Heart right ventricle (tissue), 16 donors: ENCODE measurements around the gene UNC119. TPM values are rescaled to one million over a fixed set of nuclear protein-coding genes. Genes with fewer than 3 reads are reported as not detected.

Experiments
- ATAC-seq, 8 donors: fragments of 200-7000 bp; cut with Tn5 transposase; one replicate each; pipeline ENCODE4 v1.9.1; 2020; ENCODE audit warnings: mild to moderate bottlenecking in 8 of 8, moderate library complexity in 8 of 8, moderate number of reproducible peaks in 1 of 8
- DNase-seq, 2 donors: peaks; one replicate each; pipeline ENCODE4 v3.0.0-alpha.2; 2020
- H3K27ac ChIP-seq, 10 donors: fragments of 200-600 bp; sonication (generic) in 2 of 10; one replicate each; pipeline versions ENCODE4 v1.5.0 to v1.8.0; 2020 to 2022; ENCODE audit warnings: mild to moderate bottlenecking in 3 of 10
- H3K27me3 ChIP-seq, 7 donors: fragments of 200-600 bp; one replicate each; pipeline ENCODE4 v1.8.0; 2021 to 2022; ENCODE audit warnings: mild to moderate bottlenecking in 2 of 7
- H3K36me3 ChIP-seq, 9 donors: fragments of 200-600 bp; sonication (generic) in 1 of 9; one replicate each; pipeline versions ENCODE4 v1.5.0 to v1.8.0; 2020 to 2022; ENCODE audit warnings: mild to moderate bottlenecking in 2 of 9
- H3K4me1 ChIP-seq, 9 donors: fragments of 200-600 bp; sonication (generic) in 1 of 9; one replicate each; pipeline versions ENCODE4 v1.5.0 to v1.8.0; 2020 to 2022; ENCODE audit warnings: mild to moderate bottlenecking in 4 of 9
- H3K4me3 ChIP-seq, 10 donors: fragments of 200-600 bp; sonication (generic) in 2 of 10; one replicate each; pipeline versions ENCODE4 v1.5.0 to v1.8.0; 2020 to 2022; ENCODE audit warnings: mild to moderate bottlenecking in 7 of 10, moderate library complexity in 2 of 10
- H3K9me3 ChIP-seq, 11 donors: fragments of 200-600 bp in 10 of 11; sonication (generic) in 2 of 11; one replicate each; pipeline versions ENCODE4 v1.5.0 to v1.8.0; 2013 to 2022; ENCODE audit warnings: mild to moderate bottlenecking in 2 of 11, control low read depth in 1 of 11, moderate library complexity in 1 of 11
- CTCF ChIP-seq, 9 donors: fragments of 200-600 bp; sonication (generic) in 2 of 9; IDR thresholded peaks; one replicate each; pipeline versions ENCODE4 v1.5.0 to v1.8.0; 2021 to 2022; ENCODE audit warnings: antibody characterized with exemption in 9 of 9, mild to moderate bottlenecking in 5 of 9, moderate library complexity in 1 of 9
- WGBS, 2 donors: extraction: QIAGEN DNeasy Blood & Tissue Kit; methylation state at CpG; one replicate each; pipeline ENCODE4 v1.1.7; 2013; ENCODE audit warnings: inconsistent platforms in 1 of 2; 5-methylcytosine and 5-hydroxymethylcytosine counted together
- intact Hi-C, 10 donors: fragments of 100-400 bp; cut with DNase I; formaldehyde crosslinking; loops; one replicate each; pipeline versions ENCODE4 v1.11.1 to v1.14.2; 2022
- polyA plus RNA-seq, 2 donors: library from polyadenylated mRNA; stranded (reverse); fragments of 200-250 nt; gene quantifications; one replicate each; pipeline ENCODE4 v1.2.3, GENCODE V29; 2013
- total RNA-seq, 10 donors: library from RNA; stranded (reverse); fragmentation: NEBNext Ultra II Directional in 3 of 10; extraction: Animal tissue kit (Norgen Biotek cat#: 25700) in 3 of 10; gene quantifications; one replicate each; pipeline versions ENCODE4 v1.2.1 to v1.2.4, GENCODE V29; 2021 to 2023
- donor health status: Arrhythmogenic right ventricular cardiomyopathy.
- donor health status: ischemic (EF 13 %, LVEDD 7.1; RV severe dilation, severe dysfunction).
- donor health status: healthy with polysubstance abuse.
- donor health status: DM: no; HTN: yes; CAD: no.
- donor health status: DM: no; HTN: no; CAD: no.
- donor health status: ischemic (EF 25% LVEDD 6.9; RV normal size, moderate dysfunction).
- donor health status: ischemic (EF 25% LVEDD 5.7; RV mildly dilated, moderate dysfunction).
- donor health status: healthy.
- donor health status: DM: yes; HTN: yes; CAD: no.
- donor health status: Ischemic cardiomyopathy.
- donor health status: ischemic (EF 35%, LVEDD 5.7; RV mildly dilated, moderate dysfunction).
- donor health status: nonischemic (EF 11% LVEDD 7.7; RV severe dilation, severe dysfunction).
- donor health status: DM: yes; HTN: yes; CAD: no.
- donor health status: PGD.
- donor health status: ischemic (EF 29% LVEDD 5.4; RV normal size, mild dysfunction).
- donor health status: nonischemic (EF 23%, LVEDD 6.1; RV moderate dilation, normal function).

UNC119 gene
- total and polyA plus RNA-seq, 12 donors = 10.6 to 23.8 (median 21.0) TPM

GRCh38 chr17:28521311-28522085 lies 30.9 kb downstream of the UNC119 start:
- no peaks in the 10 kb centered on the region for H3K9me3 ChIP-seq
- no peak overlapping the region for H3K27ac ChIP-seq
- TF ChIP-seq CTCF (IDR thresholded peaks at IDR 0.05) = no peak
- WGBS, 2 donors = 42 to 47% methylated on average over 21 of the region's 21 CpGs
- H3K4me1 ChIP-seq = no peaks in the 10 kb centered on the region
- ATAC-seq = peak in 1 of 8 donors; percentile 34
- DNase-seq = no peak
- intact Hi-C loops = no loop called here
- H3K4me3 ChIP-seq = no peak overlapping the region
- peaks cover 0 to 8% (median 0%) of the 10 kb centered on the region in 7 donors for H3K27me3 ChIP-seq
- no peaks in the 10 kb centered on the region for H3K36me3 ChIP-seq

- 82 to 90% methylated on average over 6 of the region's 6 CpGs for WGBS, 2 donors
- TF ChIP-seq CTCF (IDR thresholded peaks at IDR 0.05) = no peak
Observed at GRCh38 chr17:28520687-28521086, 31.7 kb downstream of the UNC119 start.

GRCh38 chr17:28519236-28519635 lies 33.2 kb downstream of the UNC119 start:
- Histone ChIP-seq H3K9me3 (no peaks in the 10 kb centered on the region), H3K27ac (no peak overlapping the region), H3K4me1 (no peaks in the 10 kb centered on the region), H3K36me3 (no peaks in the 10 kb centered on the region), H3K4me3 (no peak overlapping the region), H3K27me3 (peaks cover 0 to 16% (median 0%) of the 10 kb centered on the region in 7 donors)
- WGBS, 2 donors = 71 to 75% methylated on average over 5 of the region's 5 CpGs
- intact Hi-C loops = no loop called here
- ATAC-seq (no peak), DNase-seq (no peak)
- no peak for TF ChIP-seq CTCF (IDR thresholded peaks at IDR 0.05)

More at GRCh38 chr17:28520687-28521086, 31.7 kb downstream of the UNC119 start:
- Histone ChIP-seq H3K36me3 (no peaks in the 10 kb centered on the region), H3K4me1 (no peaks in the 10 kb centered on the region), H3K4me3 (no peak overlapping the region), H3K27ac (no peak overlapping the region), H3K9me3 (no peaks in the 10 kb centered on the region), H3K27me3 (peaks cover 0 to 8% (median 0%) of the 10 kb centered on the region in 7 donors)
- no peak for ATAC-seq
- intact Hi-C loops = no loop called here
- DNase-seq = no peak

- Histone ChIP-seq H3K4me3 (no peak overlapping the region), H3K4me1 (no peaks in the 10 kb centered on the region), H3K27ac (no peak overlapping the region), H3K9me3 (no peaks in the 10 kb centered on the region), H3K27me3 (peaks cover 0 to 22% (median 5%) of the 10 kb centered on the region in 7 donors), H3K36me3 (no peaks in the 10 kb centered on the region)
- intact Hi-C loops = no loop called here
- TF ChIP-seq CTCF (IDR thresholded peaks at IDR 0.05) = no peak
- ATAC-seq (no peak), DNase-seq (no peak)
- WGBS, 2 donors = 77 to 79% methylated on average over 7 of the region's 7 CpGs
Observed at GRCh38 chr17:28518578-28518977, 33.8 kb downstream of the UNC119 start.
